Measurements from ENCODE around the gene IFRD1. TPM values are rescaled to one million over a fixed set of nuclear protein-coding genes. Genes with fewer than 3 reads are reported as not detected.

Gene IFRD1
- total and polyA plus RNA-seq, 5 donors from 2014 or later, result 28.1 to 258 (median 36.2) TPM

GRCh38 chr7:112481121-112481736 is 31.0 kb downstream of the IFRD1 start:
- ATAC-seq (ENCODE audit: low read depth in 2 of 2), result no peak

GRCh38 chr7:112481833-112482670 is 31.8 kb downstream of the IFRD1 start:
- H3K36me3 ChIP-seq (ENCODE audit: control insufficient read depth, insufficient read depth, low read length), result no peaks in the 10 kb centered on the region
- H3K4me1 ChIP-seq (ENCODE audit: control insufficient read depth, insufficient read depth, low read length, poor library complexity, severe bottlenecking), result no peaks in the 10 kb centered on the region
- peaks cover 0 to 6% (median 2%) of the 10 kb centered on the region in 4 donors for H3K4me1 Mint-ChIP-seq
- DNase-seq, result no peak
- H3K36me3 Mint-ChIP-seq, result peaks cover 10% of the 10 kb centered on the region
- H3K9me3 Mint-ChIP-seq, result no peaks in the 10 kb centered on the region
- H3K4me3 Mint-ChIP-seq, result no peak overlapping the region
- no peaks in the 10 kb centered on the region for H3K27me3 Mint-ChIP-seq
- H3K27me3 ChIP-seq (ENCODE audit: control insufficient read depth, insufficient read depth, low read length), result no peaks in the 10 kb centered on the region
- no peak overlapping the region for H3K4me3 ChIP-seq (ENCODE audit: low read depth, low read length)
- no peaks in the 10 kb centered on the region for H3K9me3 ChIP-seq (ENCODE audit: control insufficient read depth in 2 of 2, low read length in 2 of 2)
- no peak for ATAC-seq (ENCODE audit: low read depth in 2 of 2)
- no peak overlapping the region for H3K27ac Mint-ChIP-seq
- no peak overlapping the region for H3K27ac ChIP-seq (ENCODE audit: insufficient read depth, low read length, poor library complexity, severe bottlenecking)

More at GRCh38 chr7:112481121-112481736, 31.0 kb downstream of the IFRD1 start:
- Mint-ChIP-seq H3K27ac (no peak overlapping the region), H3K4me1 (peaks cover 0 to 6% (median 2%) of the 10 kb centered on the region in 4 donors), H3K27me3 (no peaks in the 10 kb centered on the region), H3K36me3 (peaks cover 17% of the 10 kb centered on the region), H3K4me3 (no peak overlapping the region), H3K9me3 (no peaks in the 10 kb centered on the region)
- H3K27ac ChIP-seq (ENCODE audit: insufficient read depth, low read length, poor library complexity, severe bottlenecking), result no peak overlapping the region
- H3K9me3 ChIP-seq (ENCODE audit: control insufficient read depth in 2 of 2, low read length in 2 of 2), result no peaks in the 10 kb centered on the region
- DNase-seq, result no peak
- no peaks in the 10 kb centered on the region for H3K4me1 ChIP-seq (ENCODE audit: control insufficient read depth, insufficient read depth, low read length, poor library complexity, severe bottlenecking)
- H3K36me3 ChIP-seq (ENCODE audit: control insufficient read depth, insufficient read depth, low read length), result peaks cover 4% of the 10 kb centered on the region
- H3K4me3 ChIP-seq (ENCODE audit: low read depth, low read length), result no peak overlapping the region
- H3K27me3 ChIP-seq (ENCODE audit: control insufficient read depth, insufficient read depth, low read length), result no peaks in the 10 kb centered on the region

- Histone ChIP-seq H3K27ac (ENCODE audit: insufficient read depth, low read length, poor library complexity, severe bottlenecking) (no peak overlapping the region), H3K9me3 (ENCODE audit: control insufficient read depth in 2 of 2, low read length in 2 of 2) (no peaks in the 10 kb centered on the region), H3K27me3 (ENCODE audit: control insufficient read depth, insufficient read depth, low read length) (no peaks in the 10 kb centered on the region), H3K4me1 (ENCODE audit: control insufficient read depth, insufficient read depth, low read length, poor library complexity, severe bottlenecking) (no peaks in the 10 kb centered on the region), H3K4me3 (ENCODE audit: low read depth, low read length) (no peak overlapping the region), H3K36me3 (ENCODE audit: control insufficient read depth, insufficient read depth, low read length) (no peaks in the 10 kb centered on the region)
- H3K27ac Mint-ChIP-seq, result no peak overlapping the region
- no peak for ATAC-seq (ENCODE audit: low read depth in 2 of 2)
- H3K4me3 Mint-ChIP-seq, result no peak overlapping the region
- DNase-seq, result no peak
- peaks cover 0 to 1% (median 0%) of the 10 kb centered on the region in 4 donors for H3K4me1 Mint-ChIP-seq
- no peaks in the 10 kb centered on the region for H3K36me3 Mint-ChIP-seq
- no peaks in the 10 kb centered on the region for H3K9me3 Mint-ChIP-seq
- no peaks in the 10 kb centered on the region for H3K27me3 Mint-ChIP-seq
Observed at GRCh38 chr7:112484671-112485167, 34.5 kb downstream of the IFRD1 start.

GRCh38 chr7:112485766-112486165 is 35.5 kb downstream of the IFRD1 start:
- no peak overlapping the region for H3K27ac ChIP-seq (ENCODE audit: insufficient read depth, low read length, poor library complexity, severe bottlenecking)
- H3K27me3 ChIP-seq (ENCODE audit: control insufficient read depth, insufficient read depth, low read length), result no peaks in the 10 kb centered on the region
- H3K4me3 ChIP-seq (ENCODE audit: low read depth, low read length), result no peak overlapping the region
- Mint-ChIP-seq H3K4me1 (no peaks in the 10 kb centered on the region), H3K4me3 (no peak overlapping the region), H3K36me3 (no peaks in the 10 kb centered on the region), H3K9me3 (no peaks in the 10 kb centered on the region), H3K27ac (no peak overlapping the region), H3K27me3 (no peaks in the 10 kb centered on the region)
- ATAC-seq (ENCODE audit: low read depth in 2 of 2) (no peak), DNase-seq (no peak)
- H3K36me3 ChIP-seq (ENCODE audit: control insufficient read depth, insufficient read depth, low read length), result no peaks in the 10 kb centered on the region
- no peaks in the 10 kb centered on the region for H3K4me1 ChIP-seq (ENCODE audit: control insufficient read depth, insufficient read depth, low read length, poor library complexity, severe bottlenecking)
- H3K9me3 ChIP-seq (ENCODE audit: control insufficient read depth in 2 of 2, low read length in 2 of 2), result no peaks in the 10 kb centered on the region

GRCh38 chr7:112487457-112488263 is 37.4 kb downstream of the IFRD1 start:
- Mint-ChIP-seq H3K36me3 (no peaks in the 10 kb centered on the region), H3K4me3 (no peak overlapping the region), H3K27ac (no peak overlapping the region), H3K4me1 (no peaks in the 10 kb centered on the region), H3K27me3 (no peaks in the 10 kb centered on the region), H3K9me3 (no peaks in the 10 kb centered on the region)
- H3K36me3 ChIP-seq (ENCODE audit: control insufficient read depth, insufficient read depth, low read length), result no peaks in the 10 kb centered on the region
- DNase-seq (no peak), ATAC-seq (ENCODE audit: low read depth in 2 of 2) (no peak)
- no peaks in the 10 kb centered on the region for H3K27me3 ChIP-seq (ENCODE audit: control insufficient read depth, insufficient read depth, low read length)
- H3K4me3 ChIP-seq (ENCODE audit: low read depth, low read length), result no peak overlapping the region
- H3K9me3 ChIP-seq (ENCODE audit: control insufficient read depth in 2 of 2, low read length in 2 of 2), result no peaks in the 10 kb centered on the region
- H3K27ac ChIP-seq (ENCODE audit: insufficient read depth, low read length, poor library complexity, severe bottlenecking), result no peak overlapping the region
- no peaks in the 10 kb centered on the region for H3K4me1 ChIP-seq (ENCODE audit: control insufficient read depth, insufficient read depth, low read length, poor library complexity, severe bottlenecking)

GRCh38 chr7:112488264-112488552 is 37.9 kb downstream of the IFRD1 start:
- H3K4me1 Mint-ChIP-seq, result no peaks in the 10 kb centered on the region
- H3K27me3 Mint-ChIP-seq, result no peaks in the 10 kb centered on the region
- no peak overlapping the region for H3K4me3 Mint-ChIP-seq
- H3K9me3 Mint-ChIP-seq, result no peaks in the 10 kb centered on the region
- Histone ChIP-seq H3K27me3 (ENCODE audit: control insufficient read depth, insufficient read depth, low read length) (no peaks in the 10 kb centered on the region), H3K27ac (ENCODE audit: insufficient read depth, low read length, poor library complexity, severe bottlenecking) (no peak overlapping the region), H3K36me3 (ENCODE audit: control insufficient read depth, insufficient read depth, low read length) (no peaks in the 10 kb centered on the region), H3K9me3 (ENCODE audit: control insufficient read depth in 2 of 2, low read length in 2 of 2) (no peaks in the 10 kb centered on the region), H3K4me3 (ENCODE audit: low read depth, low read length) (no peak overlapping the region), H3K4me1 (ENCODE audit: control insufficient read depth, insufficient read depth, low read length, poor library complexity, severe bottlenecking) (no peaks in the 10 kb centered on the region)
- no peaks in the 10 kb centered on the region for H3K36me3 Mint-ChIP-seq
- ATAC-seq (ENCODE audit: low read depth in 2 of 2) (no peak), DNase-seq (no peak)
- no peak overlapping the region for H3K27ac Mint-ChIP-seq

- Histone ChIP-seq H3K9me3 (ENCODE audit: control insufficient read depth in 2 of 2, low read length in 2 of 2) (no peaks in the 10 kb centered on the region), H3K4me3 (ENCODE audit: low read depth, low read length) (no peak overlapping the region), H3K36me3 (ENCODE audit: control insufficient read depth, insufficient read depth, low read length) (no peaks in the 10 kb centered on the region), H3K27me3 (ENCODE audit: control insufficient read depth, insufficient read depth, low read length) (peaks cover 2% of the 10 kb centered on the region), H3K4me1 (ENCODE audit: control insufficient read depth, insufficient read depth, low read length, poor library complexity, severe bottlenecking) (no peaks in the 10 kb centered on the region), H3K27ac (ENCODE audit: insufficient read depth, low read length, poor library complexity, severe bottlenecking) (no peak overlapping the region)
- peaks cover 5% of the 10 kb centered on the region for H3K27me3 Mint-ChIP-seq
- no peaks in the 10 kb centered on the region for H3K4me1 Mint-ChIP-seq
- no peak overlapping the region for H3K4me3 Mint-ChIP-seq
- H3K9me3 Mint-ChIP-seq, result no peaks in the 10 kb centered on the region
- DNase-seq, result no peak
- no peak for ATAC-seq (ENCODE audit: low read depth in 2 of 2)
- H3K27ac Mint-ChIP-seq, result no peak overlapping the region
- H3K36me3 Mint-ChIP-seq, result no peaks in the 10 kb centered on the region
Observed at GRCh38 chr7:112492186-112492585, 41.9 kb downstream of the IFRD1 start.
